Peyer's patch (tissue), 4 donors: ENCODE data around the gene DYRK1A. TPM values are rescaled to one million over a fixed set of nuclear protein-coding genes. Genes with fewer than 3 reads are reported as not detected.

Experiments
- DNase-seq, 3 donors: peaks; one replicate each; pipeline ENCODE4 v3.0.0-alpha.2; 2017 to 2019
- H3K27ac ChIP-seq, 4 donors: fragments of 200-600 bp; sonication (generic); one replicate each; pipeline ENCODE4 v1.5.1; 2016 to 2019
- H3K27me3 ChIP-seq, 2 donors: fragments of 200-600 bp; sonication (generic); one replicate each; pipeline ENCODE4 v1.5.1; 2019
- H3K36me3 ChIP-seq, 3 donors: fragments of 200-600 bp; sonication (generic); one replicate each; pipeline ENCODE4 v1.5.1; 2016 to 2019
- H3K4me1 ChIP-seq, 4 donors: fragments of 200-600 bp; sonication (generic); one replicate each; pipeline ENCODE4 v1.5.1; 2016 to 2019
- H3K4me3 ChIP-seq, 4 donors: fragments of 200-600 bp; sonication (generic); 1 replicate in 3 of 4; 2 replicates in 1 of 4; pipeline ENCODE4 v1.5.1; 2016 to 2019; ENCODE audit warnings: mild to moderate bottlenecking in 1 of 4
- H3K9me3 ChIP-seq, 4 donors: fragments of 200-600 bp; sonication (generic); one replicate each; pipeline ENCODE4 v1.5.1; 2016 to 2019; ENCODE audit warnings: mild to moderate bottlenecking in 1 of 4
- POLR2A ChIP-seq, 2 donors: fragments of 450-650 bp; IDR thresholded peaks; one replicate each; pipeline ENCODE4 v1.5.1; 2017; ENCODE audit warnings: antibody characterized with exemption in 2 of 2, mild to moderate bottlenecking in 2 of 2, moderate library complexity in 2 of 2
- total RNA-seq, 4 donors: library from RNA; depleted of rRNA; stranded (reverse); fragments of >200 nt; gene quantifications; one replicate each; pipeline ENCODE4 v1.1.0, GENCODE V29; 2016
- TF ChIP-seq, protein P1 (sequence below), 6 experiments: fragments of 450-650 bp in 4 of 6; fragments of 200-600 bp in 2 of 6; sonication (generic) in 1 of 6; IDR thresholded peaks; one replicate each; pipeline ENCODE4 v1.5.1; 2017 to 2019; ENCODE audit warnings: antibody characterized with exemption in 6 of 6, mild to moderate bottlenecking in 3 of 6, moderate library complexity in 1 of 6

Gene DYRK1A
- total RNA-seq, 4 donors from 2014 or later, result 68.8 to 133 (median 81.3) TPM

DNA sequence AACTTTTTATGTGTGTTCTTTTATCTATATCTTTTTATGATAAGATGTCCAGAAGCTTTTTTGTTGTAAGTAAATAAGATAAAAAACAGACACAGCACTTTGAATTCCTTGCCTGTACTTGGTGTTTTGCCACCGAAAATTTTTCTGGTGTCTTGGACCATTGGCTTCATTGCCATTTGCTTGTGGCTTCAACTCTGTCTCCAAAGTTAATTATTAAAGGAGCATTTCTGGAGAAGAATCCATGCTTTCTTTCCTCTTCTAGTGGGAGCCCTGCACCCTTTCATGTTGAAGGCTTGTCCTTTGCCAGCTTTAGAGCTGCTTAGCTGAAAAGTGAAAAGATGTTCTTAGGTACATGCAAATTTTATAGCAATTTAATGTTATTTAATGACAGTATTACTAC is 112.2 kb downstream of the DYRK1A start:
- Histone ChIP-seq H3K36me3 (peaks cover 0 to 23% (median 0%) of the 10 kb centered on the region in 3 donors), H3K4me3 (no peak overlapping the region), H3K4me1 (peaks cover 0 to 4% (median 2%) of the 10 kb centered on the region in 4 donors), H3K9me3 (no peaks in the 10 kb centered on the region), H3K27me3 (no peaks in the 10 kb centered on the region), H3K27ac (no peak overlapping the region)
- TF ChIP-seq, protein P1, sequence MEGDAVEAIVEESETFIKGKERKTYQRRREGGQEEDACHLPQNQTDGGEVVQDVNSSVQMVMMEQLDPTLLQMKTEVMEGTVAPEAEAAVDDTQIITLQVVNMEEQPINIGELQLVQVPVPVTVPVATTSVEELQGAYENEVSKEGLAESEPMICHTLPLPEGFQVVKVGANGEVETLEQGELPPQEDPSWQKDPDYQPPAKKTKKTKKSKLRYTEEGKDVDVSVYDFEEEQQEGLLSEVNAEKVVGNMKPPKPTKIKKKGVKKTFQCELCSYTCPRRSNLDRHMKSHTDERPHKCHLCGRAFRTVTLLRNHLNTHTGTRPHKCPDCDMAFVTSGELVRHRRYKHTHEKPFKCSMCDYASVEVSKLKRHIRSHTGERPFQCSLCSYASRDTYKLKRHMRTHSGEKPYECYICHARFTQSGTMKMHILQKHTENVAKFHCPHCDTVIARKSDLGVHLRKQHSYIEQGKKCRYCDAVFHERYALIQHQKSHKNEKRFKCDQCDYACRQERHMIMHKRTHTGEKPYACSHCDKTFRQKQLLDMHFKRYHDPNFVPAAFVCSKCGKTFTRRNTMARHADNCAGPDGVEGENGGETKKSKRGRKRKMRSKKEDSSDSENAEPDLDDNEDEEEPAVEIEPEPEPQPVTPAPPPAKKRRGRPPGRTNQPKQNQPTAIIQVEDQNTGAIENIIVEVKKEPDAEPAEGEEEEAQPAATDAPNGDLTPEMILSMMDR (IDR thresholded peaks at IDR 0.05), result no peak
- DNase-seq, result no peak

DNA sequence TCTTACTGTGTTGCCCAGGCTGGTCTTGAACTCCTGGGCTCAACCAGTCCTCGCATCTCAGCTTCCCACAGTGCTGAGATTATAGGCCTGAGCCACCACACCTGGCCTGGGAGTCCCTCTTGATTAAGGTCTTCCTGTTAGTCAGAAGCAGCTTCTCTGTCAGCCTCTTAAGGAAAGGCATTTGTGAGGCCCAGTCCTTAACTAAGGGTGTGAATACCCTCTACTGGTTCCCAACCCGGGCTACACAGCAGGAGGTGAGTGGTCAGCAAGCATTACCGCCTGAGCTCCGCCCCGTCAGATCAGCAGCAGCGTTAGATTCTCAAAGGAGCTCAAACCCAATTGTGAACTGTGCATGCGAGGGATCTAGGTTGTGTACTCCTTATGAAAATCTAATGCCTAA is 117.2 kb downstream of the DYRK1A start:
- no peaks in the 10 kb centered on the region for H3K4me1 ChIP-seq
- H3K4me3 ChIP-seq, result no peak overlapping the region
- no peak overlapping the region for H3K27ac ChIP-seq
- H3K36me3 ChIP-seq, result peaks cover 0 to 47% (median 0%) of the 10 kb centered on the region in 3 donors
- H3K9me3 ChIP-seq, result no peaks in the 10 kb centered on the region
- no peak for DNase-seq
- H3K27me3 ChIP-seq, result no peaks in the 10 kb centered on the region
- TF ChIP-seq POLR2A (IDR thresholded peaks at IDR 0.05), result no peak
- TF ChIP-seq, protein P1 (IDR thresholded peaks at IDR 0.05), result no peak

DNA sequence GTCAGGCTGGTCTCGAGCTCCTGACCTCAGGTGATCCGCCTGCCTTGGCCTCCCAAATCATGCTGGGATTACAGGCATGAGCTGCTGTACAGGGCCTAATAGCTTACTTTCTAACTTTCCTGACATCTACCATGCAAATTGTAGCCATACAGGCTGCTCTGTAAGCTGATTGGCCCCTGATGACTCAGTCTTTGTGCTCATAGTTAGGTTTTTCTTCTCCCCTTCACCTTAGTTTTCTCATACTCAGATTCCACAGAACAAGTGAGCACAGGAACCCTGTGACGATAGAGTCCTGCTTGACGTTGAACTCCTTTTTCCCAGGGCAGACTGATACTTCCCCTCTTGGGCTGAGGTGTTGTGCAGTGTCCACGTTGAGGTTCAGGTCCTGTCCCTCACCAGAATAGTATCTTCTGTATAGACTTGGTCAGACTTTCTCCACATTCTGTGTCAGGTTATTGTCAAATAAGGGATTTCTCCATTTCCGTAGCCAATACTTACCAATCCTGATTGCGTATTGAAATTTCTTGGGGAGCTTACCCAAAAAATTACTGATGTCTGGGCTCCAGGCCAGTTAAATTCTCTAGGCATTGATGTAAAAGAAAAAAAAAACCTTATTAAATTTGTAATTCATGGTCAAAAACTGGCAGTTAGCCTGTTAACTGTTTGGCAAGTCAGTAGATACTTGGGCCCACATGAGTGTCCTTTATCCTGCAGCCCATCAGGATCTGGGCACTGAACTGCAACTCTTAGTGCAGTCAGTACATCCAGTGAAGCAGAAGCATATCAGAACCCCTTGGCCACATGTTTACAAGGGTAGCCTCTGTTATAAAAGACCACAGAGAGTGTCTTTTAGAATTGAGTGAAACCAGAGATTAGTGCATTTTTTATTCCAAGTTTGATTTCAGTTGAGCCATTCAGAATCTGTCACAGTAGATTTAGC is 118.2 kb downstream of the DYRK1A start:
- no peaks in the 10 kb centered on the region for H3K27me3 ChIP-seq
- no peak overlapping the region for H3K27ac ChIP-seq
- DNase-seq, result no peak
- no peaks in the 10 kb centered on the region for H3K4me1 ChIP-seq
- H3K4me3 ChIP-seq, result no peak overlapping the region
- H3K36me3 ChIP-seq, result peaks cover 0 to 56% (median 0%) of the 10 kb centered on the region in 3 donors
- TF ChIP-seq, protein P1 (IDR thresholded peaks at IDR 0.05), result no peak
- no peaks in the 10 kb centered on the region for H3K9me3 ChIP-seq

DNA sequence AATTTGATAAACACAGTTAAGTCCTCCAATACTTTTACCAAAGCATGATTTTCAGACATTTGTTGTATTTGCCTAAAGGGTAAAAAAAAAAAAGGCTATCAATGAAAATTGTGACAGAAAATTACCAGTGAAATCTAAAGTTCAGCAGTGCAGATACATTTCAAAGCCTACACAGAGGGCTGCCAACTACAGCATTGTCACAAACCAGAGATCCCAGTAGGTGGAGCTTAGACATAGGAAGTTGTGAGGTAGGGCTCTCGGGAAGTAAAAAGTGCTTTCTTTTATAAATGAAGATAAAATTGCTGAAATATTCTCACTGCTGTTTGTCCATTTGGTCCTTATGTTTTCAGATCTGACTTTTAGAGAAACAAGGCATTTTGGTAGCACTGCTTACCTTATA is 123.0 kb downstream of the DYRK1A start:
- Histone ChIP-seq H3K4me1 (no peaks in the 10 kb centered on the region), H3K27me3 (no peaks in the 10 kb centered on the region), H3K9me3 (no peaks in the 10 kb centered on the region), H3K4me3 (no peak overlapping the region), H3K27ac (no peak overlapping the region), H3K36me3 (peaks cover 0 to 71% (median 0%) of the 10 kb centered on the region in 3 donors)
- no peak for DNase-seq
- TF ChIP-seq POLR2A (IDR thresholded peaks at IDR 0.05), result no peak
- TF ChIP-seq, protein P1 (IDR thresholded peaks at IDR 0.05), result no peak

DNA sequence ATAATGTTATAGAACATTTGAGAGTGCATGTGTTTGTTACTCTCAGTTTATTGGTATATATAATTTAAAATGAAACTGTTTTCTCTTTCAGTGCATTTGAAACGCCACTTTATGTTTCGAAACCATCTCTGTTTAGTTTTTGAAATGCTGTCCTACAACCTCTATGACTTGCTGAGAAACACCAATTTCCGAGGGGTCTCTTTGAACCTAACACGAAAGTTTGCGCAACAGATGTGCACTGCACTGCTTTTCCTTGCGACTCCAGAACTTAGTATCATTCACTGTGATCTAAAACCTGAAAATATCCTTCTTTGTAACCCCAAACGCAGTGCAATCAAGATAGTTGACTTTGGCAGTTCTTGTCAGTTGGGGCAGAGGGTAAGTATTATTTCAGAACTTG is 123.5 kb downstream of the DYRK1A start:
- Histone ChIP-seq H3K36me3 (peaks cover 0 to 72% (median 0%) of the 10 kb centered on the region in 3 donors), H3K4me3 (no peak overlapping the region), H3K9me3 (no peaks in the 10 kb centered on the region), H3K27me3 (no peaks in the 10 kb centered on the region), H3K27ac (no peak overlapping the region), H3K4me1 (no peaks in the 10 kb centered on the region)
- no peak for DNase-seq
- TF ChIP-seq POLR2A (IDR thresholded peaks at IDR 0.05), result no peak
- TF ChIP-seq, protein P1 (IDR thresholded peaks at IDR 0.05), result no peak
